ENCODE results near the gene FBXO34. TPM values are rescaled to one million over a fixed set of nuclear protein-coding genes. Genes with fewer than 3 reads are reported as not detected.

Gene FBXO34
- total and polyA plus RNA-seq, 9 of the 15 experiments (the other 6 are each of a cell fraction or from before 2014, with no cell fraction given) = 6.3 to 24.9 (median 16.2) TPM

DNA sequence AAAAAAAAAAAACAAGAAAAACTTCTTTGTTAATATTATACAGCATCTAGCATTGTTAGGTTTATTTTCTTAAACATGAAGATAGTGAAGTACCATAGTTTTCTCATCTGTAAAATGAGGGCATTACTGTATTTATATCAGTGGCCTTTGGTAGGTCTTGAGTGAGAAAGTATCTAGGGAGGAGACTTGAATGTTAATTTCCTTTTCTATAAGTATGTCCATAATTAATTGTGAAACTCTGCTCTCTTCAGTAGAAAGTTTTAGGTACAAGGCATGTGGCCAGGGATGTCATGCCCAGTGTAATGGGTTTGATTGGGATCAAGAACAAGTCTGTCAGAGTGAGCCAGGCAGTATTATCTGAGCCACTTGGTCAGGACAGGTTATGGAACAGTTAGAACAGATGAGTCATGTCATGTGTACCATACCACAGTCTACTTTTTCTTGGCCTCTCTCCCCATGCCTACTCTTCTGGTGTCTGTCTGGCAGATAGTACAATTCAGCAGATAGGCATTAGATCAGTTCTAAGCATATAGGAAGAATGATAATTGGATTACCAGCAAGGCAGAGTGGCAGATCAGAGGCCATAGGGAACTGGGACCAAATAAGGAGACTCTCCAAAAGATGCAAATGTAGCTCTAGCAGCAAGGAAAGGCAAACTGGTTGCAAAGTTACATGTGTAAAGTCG, 30.4 kb downstream of the FBXO34 start (continued):
- TF ChIP-seq RBM39 (optimal IDR thresholded peaks at IDR 0.05; ENCODE audit: low read depth, low read length) (no peak), ZNF717 (CRISPR knock-in tag; IDR thresholded peaks at IDR 0.05) (no peak), CBX5 (IDR thresholded peaks at IDR 0.05; ENCODE audit: borderline replicate concordance, low read depth) (no peak)

DNA sequence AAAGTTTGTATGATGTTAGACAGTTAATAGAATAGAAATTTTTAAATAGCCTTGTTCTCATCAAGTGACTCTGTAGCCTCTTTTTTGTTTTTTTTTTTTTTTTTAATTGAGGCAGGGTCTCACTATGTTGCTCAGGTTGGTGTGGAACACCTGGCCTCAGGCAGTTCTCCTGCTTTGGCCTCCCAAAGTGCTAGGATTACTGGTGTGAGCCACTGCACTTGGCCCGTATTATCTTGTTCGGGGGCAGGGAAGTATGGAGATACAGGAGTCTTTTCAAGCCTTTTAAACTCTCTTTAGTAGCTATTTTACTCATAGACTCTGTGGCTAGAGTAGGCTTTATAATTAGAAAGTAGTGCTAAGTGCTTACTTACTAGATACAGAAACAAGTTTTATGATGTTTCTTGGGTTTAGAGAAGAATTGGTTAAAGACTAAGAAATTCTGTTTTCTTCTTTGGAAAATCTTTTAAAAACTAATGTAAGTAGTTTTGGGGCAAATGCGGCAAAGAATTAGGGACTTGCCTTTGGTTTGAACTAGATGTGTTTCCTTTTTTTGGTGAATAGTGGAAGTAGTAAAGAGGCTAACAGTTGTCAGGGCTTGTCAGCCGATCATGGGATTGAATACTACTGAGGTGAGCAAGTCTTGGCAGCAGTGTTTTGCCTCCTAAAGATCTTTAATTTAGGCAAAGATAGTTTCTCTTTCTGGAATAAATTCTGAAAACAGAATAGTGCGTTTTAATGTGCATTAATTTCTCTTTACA, 31.3 kb downstream of the FBXO34 start:
- ChIA-PET POLR2A (interaction anchor here (0.9 kb wide), 1 partner anchor 10 kb away, joined by 3 read pairs; no protein-coding TSS in a partner anchor), CTCF (ENCODE audit: low intra/inter-chr PET ratio) (no interaction called here)
- Histone ChIP-seq H3K4me3 (no peak overlapping the region), H3K27ac (ENCODE audit: extremely low read depth, low read depth, low read length) (no peak overlapping the region; the same call in 2 of the 3 replicates), H4K20me1 (replicated peaks; ENCODE audit: control insufficient read depth, insufficient read depth, low read length) (0 out of 2 replicates have a peak, but pooled peaks cover 4% of the 10 kb centered on the region), H3K79me2 (ENCODE audit: control insufficient read depth, insufficient read depth, low read length) (peaks cover 61% of the 10 kb centered on the region), H3K4me1 (replicated peaks in 1 of 2; ENCODE audit: control insufficient read depth in 2 of 2, insufficient read depth in 2 of 2, low read length in 2 of 2) (peaks cover 0 to 7% of the 10 kb centered on the region in 2 experiments; a peak in 2 of 5 replicates), H3K9me1 (ENCODE audit: control insufficient read depth, insufficient read depth, low read length) (no peaks in the 10 kb centered on the region), H3K4me2 (ENCODE audit: insufficient read depth, low read length) (no peak overlapping the region), H3K36me3 (ENCODE audit: control insufficient read depth, insufficient read depth, low read length) (peaks cover 13% of the 10 kb centered on the region; the same call in 2 of the 3 replicates), H3K9me3 (replicated peaks; ENCODE audit: control insufficient read depth, insufficient read depth, low read depth, low read length) (no peaks in the 10 kb centered on the region), H3K27me3 (ENCODE audit: control insufficient read depth in 2 of 2, insufficient read depth in 2 of 2, low read length in 2 of 2) (no peaks in the 10 kb centered on the region), H2AFZ (ENCODE audit: low read depth, low read length) (no peak overlapping the region), H3K9ac (ENCODE audit: insufficient read depth in 1 of 2, low read depth in 2 of 2, low read length in 2 of 2) (no peak overlapping the region; a peak in 1 of 4 replicates)
- peak; percentile 41 for ATAC-seq
- BruUV-seq (replicated peaks) = no TSS peak
- WGBS (ENCODE audit: insufficient coverage, low coverage, missing lambda C conversion rate) = 50% methylated on average over 5 of the region's 5 CpGs
- intact Hi-C loops (cut with micrococcal nuclease) = no loop called here
- no peak for FAIRE-seq
- DNase-seq (ENCODE audit: extremely low read depth in 1 of 4, low spot score in 3 of 4) = no peak
- in situ Hi-C loops (cut with MboI) = no loop called here
- TF ChIP-seq, protein P1, sequence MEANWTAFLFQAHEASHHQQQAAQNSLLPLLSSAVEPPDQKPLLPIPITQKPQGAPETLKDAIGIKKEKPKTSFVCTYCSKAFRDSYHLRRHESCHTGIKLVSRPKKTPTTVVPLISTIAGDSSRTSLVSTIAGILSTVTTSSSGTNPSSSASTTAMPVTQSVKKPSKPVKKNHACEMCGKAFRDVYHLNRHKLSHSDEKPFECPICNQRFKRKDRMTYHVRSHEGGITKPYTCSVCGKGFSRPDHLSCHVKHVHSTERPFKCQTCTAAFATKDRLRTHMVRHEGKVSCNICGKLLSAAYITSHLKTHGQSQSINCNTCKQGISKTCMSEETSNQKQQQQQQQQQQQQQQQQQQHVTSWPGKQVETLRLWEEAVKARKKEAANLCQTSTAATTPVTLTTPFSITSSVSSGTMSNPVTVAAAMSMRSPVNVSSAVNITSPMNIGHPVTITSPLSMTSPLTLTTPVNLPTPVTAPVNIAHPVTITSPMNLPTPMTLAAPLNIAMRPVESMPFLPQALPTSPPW (CRISPR knock-in tag; IDR thresholded peaks at IDR 0.05) = no peak
- TF ChIP-seq CBFA2T3 (IDR thresholded peaks at IDR 0.05) (no peak), ZBTB40 (IDR thresholded peaks at IDR 0.05) (no peak), ZBTB40 (CRISPR knock-in tag; IDR thresholded peaks at IDR 0.05) (no peak), GATA2 (CRISPR knock-in tag; IDR thresholded peaks at IDR 0.05) (no peak), ZNF311 (CRISPR knock-in tag; IDR thresholded peaks at IDR 0.05) (no peak), TRIM28 (IDR thresholded peaks at IDR 0.05) (no peak)
